ENCODE results near the gene ABI3BP. TPM values are rescaled to one million over a fixed set of nuclear protein-coding genes. Genes with fewer than 3 reads are reported as not detected.

ABI3BP gene
- total RNA-seq, 1 experiment from 2014 or later: 5.2 TPM

DNA sequence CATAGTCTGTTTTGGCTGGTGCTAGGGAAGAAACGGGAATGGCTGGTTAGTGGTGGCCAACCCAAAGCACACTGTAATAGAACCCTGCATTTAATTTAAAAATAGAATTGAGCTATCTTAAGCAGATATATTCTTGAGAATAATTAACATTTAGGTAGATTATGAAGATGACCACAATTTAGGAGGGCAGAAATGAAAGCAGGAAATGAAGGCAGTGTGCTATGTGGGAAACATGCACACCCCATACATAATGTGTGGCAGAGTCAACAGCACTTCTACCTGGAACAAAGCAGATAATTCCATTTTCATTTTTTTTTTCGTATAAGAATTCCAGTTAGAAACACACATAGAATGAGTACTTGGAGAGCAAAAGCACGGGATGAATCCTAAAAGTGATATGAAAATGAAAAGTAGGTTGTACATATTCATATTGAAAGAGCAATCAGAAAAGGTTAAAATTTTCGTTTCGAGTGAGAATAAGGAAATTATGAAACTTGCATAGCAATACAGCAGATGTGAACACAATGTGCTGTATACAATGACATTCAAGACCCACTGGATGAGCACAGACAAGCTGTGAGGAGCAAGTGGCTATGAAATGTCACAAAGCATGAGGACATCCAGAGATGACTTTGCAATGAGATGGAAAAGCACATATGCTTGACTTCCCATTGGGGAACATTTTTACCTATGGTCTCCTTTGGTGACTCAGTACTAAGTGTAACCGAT, 181.3 kb downstream of the ABI3BP start:
- no peaks in the 10 kb centered on the region for H3K4me1 Mint-ChIP-seq (ENCODE audit: low read depth, unreplicated experiment)
- CTCF ChIA-PET: no interaction called here
- H3K27me3 Mint-ChIP-seq (ENCODE audit: unreplicated experiment): no peaks in the 10 kb centered on the region
- H3K9me3 Mint-ChIP-seq (ENCODE audit: low read depth, unreplicated experiment): no peaks in the 10 kb centered on the region
- no peak overlapping the region for H3K4me3 Mint-ChIP-seq (ENCODE audit: low read depth, unreplicated experiment)
- no peak for DNase-seq
- H3K36me3 Mint-ChIP-seq (ENCODE audit: insufficient read depth, unreplicated experiment): no peaks in the 10 kb centered on the region
- TF ChIP-seq, protein P1, sequence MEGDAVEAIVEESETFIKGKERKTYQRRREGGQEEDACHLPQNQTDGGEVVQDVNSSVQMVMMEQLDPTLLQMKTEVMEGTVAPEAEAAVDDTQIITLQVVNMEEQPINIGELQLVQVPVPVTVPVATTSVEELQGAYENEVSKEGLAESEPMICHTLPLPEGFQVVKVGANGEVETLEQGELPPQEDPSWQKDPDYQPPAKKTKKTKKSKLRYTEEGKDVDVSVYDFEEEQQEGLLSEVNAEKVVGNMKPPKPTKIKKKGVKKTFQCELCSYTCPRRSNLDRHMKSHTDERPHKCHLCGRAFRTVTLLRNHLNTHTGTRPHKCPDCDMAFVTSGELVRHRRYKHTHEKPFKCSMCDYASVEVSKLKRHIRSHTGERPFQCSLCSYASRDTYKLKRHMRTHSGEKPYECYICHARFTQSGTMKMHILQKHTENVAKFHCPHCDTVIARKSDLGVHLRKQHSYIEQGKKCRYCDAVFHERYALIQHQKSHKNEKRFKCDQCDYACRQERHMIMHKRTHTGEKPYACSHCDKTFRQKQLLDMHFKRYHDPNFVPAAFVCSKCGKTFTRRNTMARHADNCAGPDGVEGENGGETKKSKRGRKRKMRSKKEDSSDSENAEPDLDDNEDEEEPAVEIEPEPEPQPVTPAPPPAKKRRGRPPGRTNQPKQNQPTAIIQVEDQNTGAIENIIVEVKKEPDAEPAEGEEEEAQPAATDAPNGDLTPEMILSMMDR (IDR thresholded peaks at IDR 0.05; ENCODE audit: unreplicated experiment): no peak
- intact Hi-C loops (cut with micrococcal nuclease; ENCODE audit: unreplicated experiment): no loop called here
- no TSS peak for BruUV-seq (replicated peaks)
- no peak overlapping the region for H3K27ac Mint-ChIP-seq (ENCODE audit: unreplicated experiment)

DNA sequence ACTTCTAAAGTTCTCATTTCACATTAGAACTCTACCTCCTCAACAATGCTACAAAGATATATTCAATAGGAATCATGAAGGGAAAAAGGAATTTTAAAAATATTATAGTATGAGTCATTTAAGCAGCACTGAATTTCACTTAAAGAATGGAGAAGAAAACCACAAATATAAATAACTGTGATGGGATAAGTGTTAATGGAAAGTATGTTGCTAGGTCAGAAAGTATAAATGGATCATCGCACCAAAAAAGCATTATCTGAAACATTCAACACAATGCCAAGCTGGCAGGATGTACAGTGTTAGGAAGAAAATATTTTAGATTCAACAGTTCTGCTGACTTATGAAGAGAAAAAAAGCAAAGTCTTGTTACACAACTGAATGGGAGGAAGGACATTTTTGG, 182.6 kb downstream of the ABI3BP start:
- Mint-ChIP-seq H3K9me3 (ENCODE audit: low read depth, unreplicated experiment) (no peaks in the 10 kb centered on the region), H3K36me3 (ENCODE audit: insufficient read depth, unreplicated experiment) (no peaks in the 10 kb centered on the region), H3K27ac (ENCODE audit: unreplicated experiment) (no peak overlapping the region), H3K4me1 (ENCODE audit: low read depth, unreplicated experiment) (no peaks in the 10 kb centered on the region), H3K4me3 (ENCODE audit: low read depth, unreplicated experiment) (no peak overlapping the region), H3K27me3 (ENCODE audit: unreplicated experiment) (no peaks in the 10 kb centered on the region)
- TF ChIP-seq, protein P1 (IDR thresholded peaks at IDR 0.05; ENCODE audit: unreplicated experiment): no peak
- DNase-seq: no peak
- CTCF ChIA-PET: no interaction called here
- BruUV-seq (replicated peaks): no TSS peak
- intact Hi-C loops (cut with micrococcal nuclease; ENCODE audit: unreplicated experiment): no loop called here

DNA sequence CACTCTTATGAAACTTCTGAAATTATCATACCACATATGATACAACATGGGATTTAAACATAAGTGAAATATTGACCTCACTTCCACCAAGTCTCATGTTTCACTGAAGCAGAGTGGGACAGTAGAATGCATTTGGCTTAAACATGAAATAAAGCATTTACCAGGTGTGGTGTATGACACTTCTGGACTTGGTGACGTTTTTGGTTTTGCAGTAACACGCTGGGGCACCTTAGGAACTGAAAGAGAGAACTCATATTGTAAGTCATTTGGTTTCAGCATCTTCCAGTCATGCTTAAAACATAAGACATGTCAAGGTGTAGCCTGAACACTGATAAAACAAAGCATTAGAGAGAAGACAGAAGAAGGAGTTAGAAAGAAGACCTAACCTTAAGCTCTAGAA, 188.6 kb downstream of the ABI3BP start:
- intact Hi-C loops (cut with micrococcal nuclease; ENCODE audit: unreplicated experiment): no loop called here
- no peak overlapping the region for H3K4me3 Mint-ChIP-seq (ENCODE audit: low read depth, unreplicated experiment)
- CTCF ChIA-PET: no interaction called here
- no peak overlapping the region for H3K27ac Mint-ChIP-seq (ENCODE audit: unreplicated experiment)
- H3K36me3 Mint-ChIP-seq (ENCODE audit: insufficient read depth, unreplicated experiment): no peaks in the 10 kb centered on the region
- H3K4me1 Mint-ChIP-seq (ENCODE audit: low read depth, unreplicated experiment): no peaks in the 10 kb centered on the region
- BruUV-seq (replicated peaks): no TSS peak
- no peaks in the 10 kb centered on the region for H3K27me3 Mint-ChIP-seq (ENCODE audit: unreplicated experiment)
- no peak for DNase-seq
- TF ChIP-seq, protein P1 (IDR thresholded peaks at IDR 0.05; ENCODE audit: unreplicated experiment): no peak
- peaks cover 3% of the 10 kb centered on the region for H3K9me3 Mint-ChIP-seq (ENCODE audit: low read depth, unreplicated experiment)

DNA sequence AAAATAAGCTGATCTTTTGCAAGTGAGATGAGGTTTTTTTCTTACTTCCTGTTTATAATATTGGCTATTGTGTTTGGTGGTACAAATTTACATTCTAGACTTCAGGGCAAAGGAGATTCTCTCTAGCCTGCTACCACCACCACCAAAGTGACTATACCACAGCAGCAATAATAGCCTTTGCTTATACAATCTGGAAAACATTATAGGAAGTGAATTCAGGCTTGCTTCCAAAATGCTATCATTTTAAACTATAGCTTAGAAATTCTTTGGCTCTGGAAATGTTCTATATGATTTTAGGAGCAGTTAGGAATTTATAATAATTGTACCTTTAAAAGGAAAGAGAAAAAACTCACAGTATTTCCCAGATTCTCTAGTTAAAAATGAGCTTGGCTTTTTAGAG, 189.5 kb downstream of the ABI3BP start:
- no TSS peak for BruUV-seq (replicated peaks)
- no peak for DNase-seq
- H3K4me3 Mint-ChIP-seq (ENCODE audit: low read depth, unreplicated experiment): no peak overlapping the region
- CTCF ChIA-PET: interaction anchor here (0.7 kb wide), 1 partner anchor 212 kb away, joined by 3 read pairs; no protein-coding TSS in a partner anchor
- H3K36me3 Mint-ChIP-seq (ENCODE audit: insufficient read depth, unreplicated experiment): no peaks in the 10 kb centered on the region
- H3K27me3 Mint-ChIP-seq (ENCODE audit: unreplicated experiment): no peaks in the 10 kb centered on the region
- intact Hi-C loops (cut with micrococcal nuclease; ENCODE audit: unreplicated experiment): no loop called here
- H3K27ac Mint-ChIP-seq (ENCODE audit: unreplicated experiment): no peak overlapping the region
- H3K4me1 Mint-ChIP-seq (ENCODE audit: low read depth, unreplicated experiment): no peaks in the 10 kb centered on the region
- peaks cover 3% of the 10 kb centered on the region for H3K9me3 Mint-ChIP-seq (ENCODE audit: low read depth, unreplicated experiment)
- TF ChIP-seq, protein P1 (IDR thresholded peaks at IDR 0.05; ENCODE audit: unreplicated experiment): no peak

Measured in Calu3 (cell line).